Astrocyte (in vitro differentiated cells and primary cell): Measurements from ENCODE around the gene MED13L. TPM values are rescaled to one million over a fixed set of nuclear protein-coding genes. Genes with fewer than 3 reads are reported as not detected.

Experiments
- DNase-seq: peaks from one replicate; pipeline ENCODE4 v3.0.0-alpha.2; 2010; ENCODE audit warnings: low read depth
- FAIRE-seq: peaks from 2 replicates; lab custom pipeline; 2011; peaks lifted over from hg19 to GRCh38; lab: Jason Lieb, UNC
- H2AFZ ChIP-seq: 2 replicates; pipeline ENCODE4 v1.6.0; 2012; ENCODE audit warnings: low read depth, low read length, inconsistent platforms
- H3K27ac ChIP-seq: 2 replicates; pipeline ENCODE4 v1.5.1; 2011; ENCODE audit warnings: low read depth, low read length, inconsistent platforms
- H3K27me3 ChIP-seq: 2 replicates; pipeline ENCODE4 v1.6.0; 2011; ENCODE audit warnings: low read length, inconsistent platforms; ENCODE audit not compliant: insufficient read depth
- H3K36me3 ChIP-seq: 2 replicates; pipeline ENCODE4 v1.5.1; 2011; ENCODE audit warnings: low read length, inconsistent platforms; ENCODE audit not compliant: insufficient read depth
- H3K4me1 ChIP-seq: 2 replicates; pipeline ENCODE4 v1.5.1; 2011; ENCODE audit warnings: low read length, inconsistent platforms; ENCODE audit not compliant: insufficient read depth
- H3K4me2 ChIP-seq: 2 replicates; pipeline ENCODE4 v1.6.0; 2012; ENCODE audit warnings: low read length, inconsistent platforms
- H3K4me3 ChIP-seq: 2 replicates; pipeline ENCODE4 v1.5.1; 2011; ENCODE audit warnings: low read depth, mild to moderate bottlenecking, low read length, inconsistent platforms; ENCODE audit not compliant: insufficient read depth
- H3K79me2 ChIP-seq: 2 replicates; pipeline ENCODE4 v1.6.0; 2012; ENCODE audit warnings: mild to moderate bottlenecking, low read length, inconsistent platforms; ENCODE audit not compliant: insufficient read depth
- H3K9ac ChIP-seq: 2 replicates; pipeline ENCODE4 v1.6.0; 2012; ENCODE audit warnings: mild to moderate bottlenecking, low read length, inconsistent platforms
- H3K9me3 ChIP-seq: 2 replicates; pipeline ENCODE4 v1.5.1; 2012; ENCODE audit warnings: low read depth, mild to moderate bottlenecking, low read length, inconsistent platforms; ENCODE audit not compliant: insufficient read depth
- H4K20me1 ChIP-seq: 2 replicates; pipeline ENCODE4 v1.6.0; 2012; ENCODE audit warnings: low read length, inconsistent platforms; ENCODE audit not compliant: insufficient read depth
- H3K27ac Mint-ChIP-seq: one replicate; pipeline ENCODE4 v1.8.0; 2021; ENCODE audit warnings: mild to moderate bottlenecking, mixed read lengths; ENCODE audit not compliant: unreplicated experiment
- H3K27me3 Mint-ChIP-seq: one replicate; pipeline ENCODE4 v1.8.0; 2021; ENCODE audit warnings: low read depth, mixed read lengths; ENCODE audit not compliant: unreplicated experiment
- H3K36me3 Mint-ChIP-seq: one replicate; pipeline ENCODE4 v1.8.0; 2021; ENCODE audit warnings: low read depth, mixed read lengths; ENCODE audit not compliant: unreplicated experiment
- H3K4me1 Mint-ChIP-seq: one replicate; pipeline ENCODE4 v1.8.0; 2021; ENCODE audit warnings: low read depth, mixed read lengths; ENCODE audit not compliant: unreplicated experiment
- H3K4me3 Mint-ChIP-seq: one replicate; pipeline ENCODE4 v1.8.0; 2021; ENCODE audit warnings: mild to moderate bottlenecking, moderate library complexity, mixed read lengths; ENCODE audit not compliant: unreplicated experiment
- H3K9me3 Mint-ChIP-seq: one replicate; pipeline ENCODE4 v1.8.0; 2021; ENCODE audit warnings: mild to moderate bottlenecking, mixed read lengths; ENCODE audit not compliant: unreplicated experiment
- EZH2 ChIP-seq: IDR thresholded peaks from 2 replicates; pipeline ENCODE4 v1.6.1; 2012; ENCODE audit warnings: mild to moderate bottlenecking, low read length, inconsistent platforms; ENCODE audit not compliant: insufficient read depth
- total RNA-seq: library from RNA; stranded (reverse); gene quantifications from 2 replicates; pipeline ENCODE4 v1.2.1, GENCODE V29; 2021
- TF ChIP-seq, protein P1 (sequence below): IDR thresholded peaks from 2 replicates; pipeline ENCODE4 v1.5.1; 2011; ENCODE audit warnings: low read depth, mild to moderate bottlenecking, inconsistent platforms, low read length, moderate library complexity; ENCODE audit not compliant: insufficient read depth

MED13L gene
- total RNA-seq, 1 donor from 2014 or later = 153 TPM

DNA sequence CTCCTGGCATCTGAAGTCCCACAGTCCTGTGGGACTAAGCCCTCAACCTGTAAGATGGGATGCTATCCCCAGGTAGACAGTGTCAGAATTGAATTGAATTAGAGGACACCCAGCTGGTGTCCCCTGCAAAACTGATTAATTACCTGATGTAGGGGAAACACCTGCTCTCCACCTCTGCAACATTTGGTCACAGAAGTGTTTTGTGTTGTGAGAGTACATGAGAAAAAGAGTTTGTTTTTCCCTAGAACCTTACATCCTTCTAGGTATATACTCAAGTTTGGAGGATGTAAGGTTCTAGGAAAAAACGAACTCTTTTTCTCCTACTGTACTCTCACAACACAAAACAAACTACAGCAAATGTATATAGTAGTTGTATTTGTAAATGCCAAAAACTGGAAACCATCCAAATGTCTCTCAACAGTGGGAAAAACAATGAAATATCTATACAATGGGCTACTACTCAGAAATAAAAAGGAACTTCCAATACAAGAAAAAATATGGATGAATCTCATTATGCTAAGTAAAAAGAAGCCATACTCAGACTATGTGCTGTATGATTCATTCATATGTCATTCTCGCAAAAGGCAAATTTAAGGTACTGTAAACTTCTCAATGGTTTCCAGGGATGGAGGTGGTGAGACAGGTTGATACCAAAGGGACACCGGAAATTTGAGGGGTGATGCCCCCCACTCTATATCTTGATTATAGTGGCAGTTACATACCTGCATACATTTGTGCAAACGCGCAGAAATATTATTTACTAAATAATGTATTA, 160.7 kb downstream of the MED13L start:
- H3K4me3 ChIP-seq = no peak overlapping the region
- DNase-seq (no peak), FAIRE-seq (no peak)
- Mint-ChIP-seq H3K4me1 (peaks cover 44% of the 10 kb centered on the region), H3K4me3 (no peak overlapping the region), H3K9me3 (no peaks in the 10 kb centered on the region), H3K27ac (no peak overlapping the region), H3K27me3 (no peaks in the 10 kb centered on the region), H3K36me3 (no peaks in the 10 kb centered on the region)
- H3K79me2 ChIP-seq = peaks cover 98% of the 10 kb centered on the region
- no peaks in the 10 kb centered on the region for H3K36me3 ChIP-seq
- peaks cover 11% of the 10 kb centered on the region for H3K4me1 ChIP-seq
- H4K20me1 ChIP-seq = peaks cover 85% of the 10 kb centered on the region
- no peak overlapping the region for H2AFZ ChIP-seq
- H3K9ac ChIP-seq = no peak overlapping the region
- H3K9me3 ChIP-seq = no peaks in the 10 kb centered on the region
- H3K4me2 ChIP-seq = no peak overlapping the region
- no peak overlapping the region for H3K27ac ChIP-seq
- TF ChIP-seq, protein P1, sequence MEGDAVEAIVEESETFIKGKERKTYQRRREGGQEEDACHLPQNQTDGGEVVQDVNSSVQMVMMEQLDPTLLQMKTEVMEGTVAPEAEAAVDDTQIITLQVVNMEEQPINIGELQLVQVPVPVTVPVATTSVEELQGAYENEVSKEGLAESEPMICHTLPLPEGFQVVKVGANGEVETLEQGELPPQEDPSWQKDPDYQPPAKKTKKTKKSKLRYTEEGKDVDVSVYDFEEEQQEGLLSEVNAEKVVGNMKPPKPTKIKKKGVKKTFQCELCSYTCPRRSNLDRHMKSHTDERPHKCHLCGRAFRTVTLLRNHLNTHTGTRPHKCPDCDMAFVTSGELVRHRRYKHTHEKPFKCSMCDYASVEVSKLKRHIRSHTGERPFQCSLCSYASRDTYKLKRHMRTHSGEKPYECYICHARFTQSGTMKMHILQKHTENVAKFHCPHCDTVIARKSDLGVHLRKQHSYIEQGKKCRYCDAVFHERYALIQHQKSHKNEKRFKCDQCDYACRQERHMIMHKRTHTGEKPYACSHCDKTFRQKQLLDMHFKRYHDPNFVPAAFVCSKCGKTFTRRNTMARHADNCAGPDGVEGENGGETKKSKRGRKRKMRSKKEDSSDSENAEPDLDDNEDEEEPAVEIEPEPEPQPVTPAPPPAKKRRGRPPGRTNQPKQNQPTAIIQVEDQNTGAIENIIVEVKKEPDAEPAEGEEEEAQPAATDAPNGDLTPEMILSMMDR = no peak
- no peak for TF ChIP-seq EZH2
- no peaks in the 10 kb centered on the region for H3K27me3 ChIP-seq

DNA sequence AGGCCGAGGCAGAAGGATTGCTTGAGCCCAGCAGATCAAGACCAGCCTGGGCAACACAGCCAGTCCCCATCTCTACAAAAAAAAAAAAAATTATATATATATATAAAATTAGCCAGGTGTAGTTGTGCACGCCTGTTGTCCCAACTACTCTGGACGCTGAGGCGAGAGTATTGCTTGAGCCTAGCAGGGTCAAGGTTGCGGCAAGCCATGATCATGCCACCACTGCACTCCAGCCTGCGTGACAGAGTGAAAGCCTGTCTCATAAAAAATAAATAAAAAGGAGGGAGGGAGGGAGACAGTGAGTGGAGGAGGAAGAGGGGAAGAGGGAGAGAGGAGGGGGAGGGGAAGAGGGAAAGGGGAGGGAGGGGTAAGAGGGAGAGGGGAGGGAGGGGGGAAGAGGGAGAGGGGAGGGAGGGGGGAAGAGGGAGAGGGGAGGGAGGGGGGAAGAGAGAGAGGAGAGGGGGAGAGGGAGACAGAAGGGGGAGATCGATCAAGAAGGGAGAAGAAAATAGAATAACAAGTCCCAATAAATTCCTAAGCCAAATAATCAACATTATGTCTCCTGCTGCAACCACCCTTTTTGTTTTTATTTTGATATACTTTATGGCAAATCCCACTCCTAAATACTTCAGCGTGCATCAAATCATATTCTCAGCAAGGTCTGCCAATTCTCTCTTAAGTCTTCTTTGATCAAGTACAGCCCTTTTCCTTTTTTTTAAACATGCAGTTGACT, 163.9 kb downstream of the MED13L start:
- DNase-seq = no peak
- Mint-ChIP-seq H3K4me1 (peaks cover 30% of the 10 kb centered on the region), H3K27ac (peak overlapping the region; percentile 68), H3K36me3 (no peaks in the 10 kb centered on the region), H3K9me3 (no peaks in the 10 kb centered on the region), H3K4me3 (no peak overlapping the region), H3K27me3 (no peaks in the 10 kb centered on the region)
- H3K4me1 ChIP-seq = peaks cover 7% of the 10 kb centered on the region
- H3K9me3 ChIP-seq = no peaks in the 10 kb centered on the region
- H3K79me2 ChIP-seq = peaks cover 87% of the 10 kb centered on the region
- H4K20me1 ChIP-seq = peaks cover 74% of the 10 kb centered on the region
- H3K9ac ChIP-seq = no peak overlapping the region
- no peak overlapping the region for H3K4me2 ChIP-seq
- no peak overlapping the region for H2AFZ ChIP-seq
- H3K36me3 ChIP-seq = peaks cover 2% of the 10 kb centered on the region
- no peak for FAIRE-seq
- TF ChIP-seq, protein P1 = no peak
- TF ChIP-seq EZH2 = no peak
- H3K27me3 ChIP-seq = no peaks in the 10 kb centered on the region
- H3K27ac ChIP-seq = no peak overlapping the region
- H3K4me3 ChIP-seq = no peak overlapping the region
